Endothelial cell of umbilical vein (primary cell): Measurements from ENCODE around the gene TCERG1. TPM values are rescaled to one million over a fixed set of nuclear protein-coding genes. Genes with fewer than 3 reads are reported as not detected.

Experiments used
- BruUV-seq: library from RNA; stranded (reverse); fragments of 400-500 nt; replicated peaks from 2 replicates; lab custom pipeline; 2021; lab: Mats Ljungman, UMichigan
- CTCF ChIA-PET: fragments of 300-600, 350-600 bp; sonication (Branson Sonifier 250); formaldehyde crosslinking; loops from one replicate; lab custom pipeline; 2021; ENCODE audit warnings: antibody characterized with exemption, inconsistent platforms; lab: Charles Lee
- POLR2A ChIA-PET: fragments of 300-600, 350-600 bp; sonication (Branson Sonifier 250); formaldehyde crosslinking; loops from one replicate; lab custom pipeline; 2021; ENCODE audit warnings: antibody characterized with exemption, inconsistent platforms; lab: Charles Lee
- DNase-seq: peaks from one replicate; pipeline ENCODE4 v3.0.0-alpha.2; 2011; ENCODE audit warnings: low read depth, low spot score
- FAIRE-seq: peaks from 2 replicates; lab custom pipeline; 2011; peaks lifted over from hg19 to GRCh38; lab: Jason Lieb, UNC
- H2AFZ ChIP-seq: 2 replicates; pipeline ENCODE4 v1.6.0; 2012; ENCODE audit warnings: low read depth, low read length, control low read depth, inconsistent platforms
- H3K27ac ChIP-seq: 2 replicates; pipeline ENCODE4 v1.5.1; 2011; ENCODE audit warnings: low read depth, mild to moderate bottlenecking, control low read depth, low read length, moderate library complexity; ENCODE audit not compliant: insufficient read depth
- H3K27me3 ChIP-seq, 2 experiments: 2 replicates each; pipeline versions ENCODE4 v1.6.0 to v1.6.1; 2011; ENCODE audit warnings: low read length in 2 of 2, mixed read lengths in 1 of 2; ENCODE audit not compliant: control insufficient read depth in 2 of 2, insufficient read depth in 2 of 2
- H3K36me3 ChIP-seq, 2 experiments: 2 replicates in 1 of 2; 3 replicates in 1 of 2; pipeline ENCODE4 v1.5.1; 2011; ENCODE audit warnings: low read length in 2 of 2, mild to moderate bottlenecking in 1 of 2, moderate library complexity in 1 of 2; ENCODE audit not compliant: control insufficient read depth in 2 of 2, insufficient read depth in 2 of 2; ENCODE audit errors: extremely low read depth in 1 of 2
- H3K4me1 ChIP-seq: 3 replicates; pipeline ENCODE4 v1.5.1; 2011; ENCODE audit warnings: mild to moderate bottlenecking, low read length; ENCODE audit not compliant: control insufficient read depth, insufficient read depth; ENCODE audit errors: extremely low read depth
- H3K4me2 ChIP-seq: 2 replicates; pipeline ENCODE4 v1.6.1; 2011; ENCODE audit warnings: low read length, control low read depth, mixed read lengths; ENCODE audit not compliant: insufficient read depth
- H3K4me3 ChIP-seq, 3 experiments: fragments of 200-600 bp in 1 of 3; sonication (generic), shearing (Covaris generic) in 1 of 3; replicated peaks in 1 of 3; 2 replicates each; pipeline ENCODE4 v1.5.1; 2011 to 2016; ENCODE audit warnings: control low read depth in 3 of 3, low read length in 3 of 3, mild to moderate bottlenecking in 2 of 3, inconsistent platforms in 1 of 3, low read depth in 1 of 3, moderate library complexity in 1 of 3; ENCODE audit not compliant: insufficient read depth in 1 of 3
- H3K79me2 ChIP-seq: 2 replicates; pipeline ENCODE4 v1.6.0; 2012; ENCODE audit warnings: low read length, inconsistent platforms; ENCODE audit not compliant: control insufficient read depth, insufficient read depth
- H3K9ac ChIP-seq: replicated peaks from 2 replicates; pipeline ENCODE3; 2011; ENCODE audit warnings: low read length, control low read depth; ENCODE audit not compliant: insufficient read depth; ENCODE audit errors: extremely low read depth
- H3K9me1 ChIP-seq: replicated peaks from 3 replicates; pipeline ENCODE4 v1.6.0; 2011; ENCODE audit warnings: mild to moderate bottlenecking, low read length; ENCODE audit not compliant: control insufficient read depth, insufficient read depth; ENCODE audit errors: extremely low read depth
- H3K9me3 ChIP-seq: replicated peaks from 2 replicates; pipeline ENCODE4 v1.5.1; 2012; ENCODE audit warnings: low read length, inconsistent platforms; ENCODE audit not compliant: control insufficient read depth, insufficient read depth
- H4K20me1 ChIP-seq: replicated peaks from 2 replicates; pipeline ENCODE3; 2011; ENCODE audit warnings: mild to moderate bottlenecking, low read length; ENCODE audit not compliant: control insufficient read depth, insufficient read depth; ENCODE audit errors: extremely low read depth
- EZH2 ChIP-seq: IDR thresholded peaks from 2 replicates; pipeline ENCODE4 v1.6.1; 2012; ENCODE audit warnings: borderline replicate concordance, low read depth, mild to moderate bottlenecking, moderate library complexity, low read length, inconsistent platforms; ENCODE audit not compliant: severe bottlenecking
- FOS ChIP-seq: IDR thresholded peaks from 2 replicates; pipeline ENCODE4 v1.6.1; 2011; ENCODE audit warnings: mild to moderate bottlenecking, low read length, moderate library complexity, borderline replicate concordance; ENCODE audit not compliant: insufficient read depth
- GATA2 ChIP-seq: IDR thresholded peaks from 2 replicates; pipeline ENCODE4 v1.7.0; 2011; ENCODE audit warnings: low read depth, mild to moderate bottlenecking, moderate library complexity, mixed read lengths, low read length; ENCODE audit not compliant: insufficient read length, insufficient read depth
- JUN ChIP-seq: IDR thresholded peaks from 2 replicates; pipeline ENCODE4 v1.6.1; 2011; ENCODE audit warnings: borderline replicate concordance, low read depth; ENCODE audit not compliant: insufficient read length, insufficient read depth
- MYC ChIP-seq: IDR thresholded peaks from one replicate; pipeline ENCODE4 v1.6.1; 2011; ENCODE audit warnings: mild to moderate bottlenecking, low read depth, low read length
- POLR2A ChIP-seq: IDR thresholded peaks from 2 replicates; pipeline ENCODE4 v1.6.1; 2012; ENCODE audit warnings: low read depth, mild to moderate bottlenecking, control low read depth, low read length
- POLR2AphosphoS5 ChIP-seq: IDR thresholded peaks from 2 replicates; pipeline ENCODE4 v1.6.1; 2012; ENCODE audit warnings: low read depth, mild to moderate bottlenecking, control low read depth, low read length, moderate library complexity; ENCODE audit not compliant: insufficient read depth
- dilution Hi-C: fragments of 300-500 bp; cut with MboI; formaldehyde crosslinking; loops from one replicate; pipeline ENCODE4 v1.15.0; 2019; ENCODE audit warnings: low sequenced_read_pairs; ENCODE audit not compliant: extremely low pct_ligation_motif_present
- intact Hi-C: fragments of 100-400 bp; cut with micrococcal nuclease; formaldehyde crosslinking; loops from one replicate; pipeline ENCODE4 v1.10.0; 2022
- polyA plus RNA-seq, 4 experiments: library from polyadenylated mRNA; depleted of rRNA in 3 of 4; stranded (reverse) in 3 of 4; unstranded in 1 of 4; fragments of >200 nt; gene quantifications; 2 replicates each; pipeline versions ENCODE4 v1.2.1 to v1.2.3, GENCODE V29; 2011 to 2012; ENCODE audit warnings: missing spikeins in 1 of 4
- total RNA-seq: library from RNA; stranded (reverse); gene quantifications from 2 replicates; pipeline ENCODE4 v1.2.3, GENCODE V29; 2021
- TF ChIP-seq, protein P1 (sequence below), 2 donors: IDR thresholded peaks; 1 replicate in 1 of 2; 2 replicates in 1 of 2; pipeline ENCODE4 v1.5.1; 2011; ENCODE audit warnings: low read length in 2 of 2, mild to moderate bottlenecking in 2 of 2, moderate library complexity in 2 of 2, control low read depth in 1 of 2, inconsistent platforms in 1 of 2, low read depth in 1 of 2; ENCODE audit not compliant: insufficient read depth in 1 of 2; ENCODE audit errors: extremely low read depth in 1 of 2
- TF ChIP-seq, protein P2 (sequence below): IDR thresholded peaks from 2 replicates; pipeline ENCODE4 v1.6.1; 2011; ENCODE audit not compliant: insufficient read depth, insufficient read length

The TCERG1 gene
- total and polyA plus RNA-seq, 2 donors (not counting 3 experiments of a cell fraction or from before 2014, with no cell fraction given), result 71.4 to 98.4 TPM

DNA sequence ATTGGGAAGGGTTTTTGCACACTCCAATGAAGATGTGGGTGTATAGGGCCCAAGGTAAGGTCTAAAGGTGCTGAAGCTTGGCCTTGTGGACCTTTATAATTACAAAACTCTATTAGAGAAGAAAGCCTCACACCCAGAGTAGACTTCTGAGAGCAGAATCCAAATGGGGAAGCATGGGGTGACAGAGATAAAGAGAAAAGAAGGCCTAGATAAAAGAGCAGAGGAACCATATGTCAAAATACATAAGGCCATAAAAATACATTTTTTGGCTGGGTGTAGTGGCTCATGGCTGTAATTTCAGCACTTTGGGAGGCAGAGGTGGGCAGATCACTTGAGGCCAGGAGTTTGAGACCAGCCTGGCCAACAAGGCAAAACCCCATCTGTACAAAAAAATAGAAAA lies 27.4 kb upstream of the TCERG1 start:
- no peak for FAIRE-seq
- Histone ChIP-seq H3K4me2 (no peak overlapping the region), H3K9me3 (no peaks in the 10 kb centered on the region), H3K36me3 (no peaks in the 10 kb centered on the region), H3K27ac (no peak overlapping the region), H4K20me1 (no peaks in the 10 kb centered on the region), H3K27me3 (peaks cover 4 to 5% of the 10 kb centered on the region in 2 experiments), H3K9ac (no peak overlapping the region), H2AFZ (no peak overlapping the region), H3K79me2 (no peaks in the 10 kb centered on the region), H3K4me1 (no peaks in the 10 kb centered on the region), H3K9me1 (no peaks in the 10 kb centered on the region), H3K4me3 (no peak overlapping the region)
- POLR2A ChIA-PET, result no interaction called here
- no peak for DNase-seq
- no TSS peak for BruUV-seq
- TF ChIP-seq, protein P1, sequence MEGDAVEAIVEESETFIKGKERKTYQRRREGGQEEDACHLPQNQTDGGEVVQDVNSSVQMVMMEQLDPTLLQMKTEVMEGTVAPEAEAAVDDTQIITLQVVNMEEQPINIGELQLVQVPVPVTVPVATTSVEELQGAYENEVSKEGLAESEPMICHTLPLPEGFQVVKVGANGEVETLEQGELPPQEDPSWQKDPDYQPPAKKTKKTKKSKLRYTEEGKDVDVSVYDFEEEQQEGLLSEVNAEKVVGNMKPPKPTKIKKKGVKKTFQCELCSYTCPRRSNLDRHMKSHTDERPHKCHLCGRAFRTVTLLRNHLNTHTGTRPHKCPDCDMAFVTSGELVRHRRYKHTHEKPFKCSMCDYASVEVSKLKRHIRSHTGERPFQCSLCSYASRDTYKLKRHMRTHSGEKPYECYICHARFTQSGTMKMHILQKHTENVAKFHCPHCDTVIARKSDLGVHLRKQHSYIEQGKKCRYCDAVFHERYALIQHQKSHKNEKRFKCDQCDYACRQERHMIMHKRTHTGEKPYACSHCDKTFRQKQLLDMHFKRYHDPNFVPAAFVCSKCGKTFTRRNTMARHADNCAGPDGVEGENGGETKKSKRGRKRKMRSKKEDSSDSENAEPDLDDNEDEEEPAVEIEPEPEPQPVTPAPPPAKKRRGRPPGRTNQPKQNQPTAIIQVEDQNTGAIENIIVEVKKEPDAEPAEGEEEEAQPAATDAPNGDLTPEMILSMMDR (IDR thresholded peaks at IDR 0.05; ENCODE audit: extremely low read depth in 1 of 2, insufficient read depth in 1 of 2, low read depth in 1 of 2, low read length in 2 of 2), result no peak
- no peak for TF ChIP-seq GATA2
- TF ChIP-seq POLR2A, result no peak
- no peak for TF ChIP-seq JUN
- no peak for TF ChIP-seq MYC
- TF ChIP-seq, protein P2, sequence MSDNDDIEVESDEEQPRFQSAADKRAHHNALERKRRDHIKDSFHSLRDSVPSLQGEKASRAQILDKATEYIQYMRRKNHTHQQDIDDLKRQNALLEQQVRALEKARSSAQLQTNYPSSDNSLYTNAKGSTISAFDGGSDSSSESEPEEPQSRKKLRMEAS, result no peak
- no peak for TF ChIP-seq POLR2AphosphoS5
- TF ChIP-seq FOS, result no peak
- TF ChIP-seq EZH2, result no peak
- dilution Hi-C loops (no loop called here), intact Hi-C loops (loop anchor here (10.0 kb wide), 1 partner anchor 715 kb away; no protein-coding TSS in a partner anchor)
- CTCF ChIA-PET, result no interaction called here
